Mesothelial cell of epicardium (in vitro differentiated cells): ENCODE results near the gene PALLD. TPM values are rescaled to one million over a fixed set of nuclear protein-coding genes. Genes with fewer than 3 reads are reported as not detected.

Experiments used
- DNase-seq, 2 experiments: peaks; one replicate each; pipeline ENCODE4 v3.0.0; 2021; ENCODE audit warnings: low spot score in 2 of 2; ENCODE audit not compliant: unreplicated experiment in 2 of 2
- H3K27ac Mint-ChIP-seq: 2 replicates; pipeline ENCODE4 v1.8.0; 2021; ENCODE audit warnings: mixed read lengths
- H3K27me3 Mint-ChIP-seq: 2 replicates; pipeline ENCODE4 v1.8.0; 2021; ENCODE audit warnings: low read depth, mixed read lengths
- H3K36me3 Mint-ChIP-seq: 2 replicates; pipeline ENCODE4 v1.8.0; 2021; ENCODE audit warnings: mixed read lengths
- H3K4me1 Mint-ChIP-seq: 2 replicates; pipeline ENCODE4 v1.8.0; 2021; ENCODE audit warnings: mixed read lengths
- H3K4me3 Mint-ChIP-seq: 2 replicates; pipeline ENCODE4 v1.8.0; 2021; ENCODE audit warnings: mild to moderate bottlenecking, moderate library complexity, mixed read lengths
- H3K9me3 Mint-ChIP-seq: 2 replicates; pipeline ENCODE4 v1.8.0; 2021; ENCODE audit warnings: mixed read lengths
- total RNA-seq: library from RNA; stranded (reverse); gene quantifications from 3 replicates; pipeline ENCODE4 v1.2.1, GENCODE V29; 2021
- TF ChIP-seq, protein P1 (sequence below): fragments of 200-600 bp; sonication (generic); IDR thresholded peaks from one replicate; pipeline ENCODE4 v1.5.0; 2021; ENCODE audit warnings: antibody characterized with exemption; ENCODE audit not compliant: unreplicated experiment

The PALLD gene
- total RNA-seq, 1 donor from 2014 or later = 158 TPM

DNA sequence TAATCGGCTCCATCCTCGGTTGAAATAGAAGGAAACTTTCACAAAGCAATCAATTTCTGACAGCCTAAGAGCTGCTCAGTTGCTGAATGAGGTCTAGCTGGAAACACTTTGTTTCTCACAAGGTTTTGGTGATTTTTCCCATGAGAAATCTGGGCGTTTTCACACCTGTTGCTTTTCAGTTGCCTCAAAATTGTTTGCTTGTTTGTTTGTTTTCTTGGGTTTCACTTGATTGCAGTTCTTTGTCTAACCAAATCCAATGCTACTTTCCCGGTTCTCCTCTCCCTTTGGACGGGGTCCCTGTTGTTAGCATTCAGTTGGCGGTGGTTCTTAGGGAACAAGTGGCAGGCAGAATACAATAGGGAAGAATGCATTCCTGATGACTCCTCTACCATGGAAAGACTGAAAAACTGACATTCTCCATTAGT, 135.5 kb downstream of the PALLD start:
- Mint-ChIP-seq H3K27ac (peak overlapping the region; percentile 98), H3K27me3 (no peaks in the 10 kb centered on the region), H3K36me3 (no peaks in the 10 kb centered on the region), H3K4me3 (peak overlapping the region; percentile 87), H3K9me3 (no peaks in the 10 kb centered on the region), H3K4me1 (peaks cover 63% of the 10 kb centered on the region)
- TF ChIP-seq, protein P1, sequence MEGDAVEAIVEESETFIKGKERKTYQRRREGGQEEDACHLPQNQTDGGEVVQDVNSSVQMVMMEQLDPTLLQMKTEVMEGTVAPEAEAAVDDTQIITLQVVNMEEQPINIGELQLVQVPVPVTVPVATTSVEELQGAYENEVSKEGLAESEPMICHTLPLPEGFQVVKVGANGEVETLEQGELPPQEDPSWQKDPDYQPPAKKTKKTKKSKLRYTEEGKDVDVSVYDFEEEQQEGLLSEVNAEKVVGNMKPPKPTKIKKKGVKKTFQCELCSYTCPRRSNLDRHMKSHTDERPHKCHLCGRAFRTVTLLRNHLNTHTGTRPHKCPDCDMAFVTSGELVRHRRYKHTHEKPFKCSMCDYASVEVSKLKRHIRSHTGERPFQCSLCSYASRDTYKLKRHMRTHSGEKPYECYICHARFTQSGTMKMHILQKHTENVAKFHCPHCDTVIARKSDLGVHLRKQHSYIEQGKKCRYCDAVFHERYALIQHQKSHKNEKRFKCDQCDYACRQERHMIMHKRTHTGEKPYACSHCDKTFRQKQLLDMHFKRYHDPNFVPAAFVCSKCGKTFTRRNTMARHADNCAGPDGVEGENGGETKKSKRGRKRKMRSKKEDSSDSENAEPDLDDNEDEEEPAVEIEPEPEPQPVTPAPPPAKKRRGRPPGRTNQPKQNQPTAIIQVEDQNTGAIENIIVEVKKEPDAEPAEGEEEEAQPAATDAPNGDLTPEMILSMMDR = no peak
- DNase-seq = no peak

DNA sequence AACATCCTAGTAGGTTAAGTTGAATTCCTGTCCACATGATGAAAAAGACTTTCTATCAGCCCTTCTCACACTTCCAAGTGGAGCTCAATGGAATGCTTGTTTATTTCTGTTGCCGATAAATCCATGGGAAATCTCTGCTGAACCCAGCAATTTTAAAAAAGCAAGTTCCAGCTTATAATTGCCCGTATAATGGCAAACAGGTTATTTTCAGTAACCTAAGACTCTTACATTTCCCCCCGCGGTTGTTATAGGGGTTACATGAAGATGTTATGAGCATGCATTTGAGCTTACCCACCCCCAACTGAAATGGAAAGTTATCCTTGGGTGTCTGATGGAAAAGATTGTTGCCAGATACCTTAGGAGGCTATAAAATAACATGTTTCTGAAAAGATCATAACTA, 136.2 kb downstream of the PALLD start:
- Mint-ChIP-seq H3K4me3 (peak overlapping the region; percentile 87), H3K27ac (peak overlapping the region; percentile 98), H3K36me3 (no peaks in the 10 kb centered on the region), H3K4me1 (peaks cover 66% of the 10 kb centered on the region), H3K9me3 (no peaks in the 10 kb centered on the region), H3K27me3 (no peaks in the 10 kb centered on the region)
- TF ChIP-seq, protein P1 = no peak
- no peak for DNase-seq

DNA sequence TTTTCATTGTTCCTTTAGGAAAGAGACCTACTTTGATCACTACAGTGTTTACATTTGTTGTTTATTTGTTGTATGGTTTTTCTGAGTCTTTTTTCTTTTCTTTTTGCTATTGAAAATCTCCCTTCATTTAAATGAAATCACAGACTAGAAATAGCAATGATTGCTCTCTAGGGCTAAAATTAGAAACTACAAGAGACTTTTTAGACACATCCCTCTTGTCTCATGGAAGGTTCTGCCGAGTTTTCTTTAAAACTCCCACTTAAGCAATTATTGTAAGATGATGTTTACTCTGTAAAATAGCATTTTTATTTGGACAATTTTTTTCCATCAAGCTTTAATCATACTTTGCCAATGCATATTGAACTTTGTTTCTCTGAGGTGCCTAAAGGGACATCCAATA, 136.6 kb downstream of the PALLD start:
- DNase-seq = no peak
- Mint-ChIP-seq H3K27ac (peak overlapping the region; percentile 98), H3K27me3 (no peaks in the 10 kb centered on the region), H3K9me3 (no peaks in the 10 kb centered on the region), H3K4me1 (peaks cover 65% of the 10 kb centered on the region), H3K36me3 (no peaks in the 10 kb centered on the region), H3K4me3 (peak overlapping the region; percentile 87)
- TF ChIP-seq, protein P1 = no peak

- Mint-ChIP-seq H3K27me3 (no peaks in the 10 kb centered on the region), H3K27ac (peak overlapping the region; percentile 98), H3K36me3 (peaks cover 3% of the 10 kb centered on the region), H3K4me1 (peaks cover 65% of the 10 kb centered on the region), H3K9me3 (no peaks in the 10 kb centered on the region), H3K4me3 (peak overlapping the region; percentile 87)
- TF ChIP-seq, protein P1 = no peak
- DNase-seq = peak; percentile 46 to 72
Observed at GRCh38 chr4:168634276-168634802, 137.5 kb downstream of the PALLD start.

GRCh38 chr4:168636040-168636439, 139.2 kb downstream of the PALLD start:
- H3K27me3 Mint-ChIP-seq = no peaks in the 10 kb centered on the region
- peaks cover 3% of the 10 kb centered on the region for H3K36me3 Mint-ChIP-seq
- no peak overlapping the region for H3K4me3 Mint-ChIP-seq
- peaks cover 59% of the 10 kb centered on the region for H3K4me1 Mint-ChIP-seq
- DNase-seq = no peak
- H3K9me3 Mint-ChIP-seq = no peaks in the 10 kb centered on the region
- H3K27ac Mint-ChIP-seq = peak overlapping the region; percentile 71
- TF ChIP-seq, protein P1 = no peak
